Loucy (cell line): Measurements from ENCODE around the gene TIPRL.
A peak's percentile ranks its signal among the peaks of the same experiment; 100 is the strongest.

Source experiments
- CTCF ChIP-seq: fragments of 200-600 bp; sonication (generic); conservative IDR thresholded peaks from 2 replicates; pipeline ENCODE4 v1.5.1; 2014; ENCODE audit warnings: mild to moderate bottlenecking, antibody characterized with exemption, low read length
- EZH2phosphoT487 ChIP-seq: fragments of 200-600 bp; IDR thresholded peaks from 2 replicates; pipeline ENCODE4 v1.6.1; 2018; ENCODE audit warnings: antibody characterized with exemption, mild to moderate bottlenecking, moderate library complexity, borderline replicate concordance

- peak; percentile 88 for TF ChIP-seq CTCF
- TF ChIP-seq EZH2phosphoT487: no peak
These were observed 56.2 kb downstream of the TIPRL start for GRCh38 chr1:168234846-168235547.
